Fibroblast of skin of abdomen (primary cell): ENCODE results near the gene IDE.
"Not testable (repeated sequence)": the region's sequence is repeated elsewhere in the genome, so short reads cannot be mapped to it uniquely, and the experiment has no call there.

Experiments
- DNase-seq: peaks from one replicate; pipeline ENCODE4 v3.0.0-alpha.2; 2013

IDE gene

GRCh38 chr10:92490387-92490786 lies 83.5 kb downstream of the IDE start:
- DNase-seq = no peak

GRCh38 chr10:92486637-92487036 lies 87.3 kb downstream of the IDE start:
- no peak for DNase-seq

GRCh38 chr10:92483539-92483938 lies 90.4 kb downstream of the IDE start:
- no peak for DNase-seq

GRCh38 chr10:92480413-92480812 lies 93.5 kb downstream of the IDE start:
- no peak for DNase-seq

GRCh38 chr10:92479547-92479946 lies 94.3 kb downstream of the IDE start:
- peak; percentile 11 for DNase-seq

- no peak for DNase-seq
Observed at GRCh38 chr10:92478536-92478935, 95.4 kb downstream of the IDE start.

GRCh38 chr10:92475357-92475868 lies 98.5 kb downstream of the IDE start:
- DNase-seq = no peak

- DNase-seq = no peak
Observed at GRCh38 chr10:92470026-92470425, 103.9 kb downstream of the IDE start.

- DNase-seq = no peak
Observed at GRCh38 chr10:92464364-92464763, 109.5 kb downstream of the IDE start.

GRCh38 chr10:92463582-92463981 lies 110.3 kb downstream of the IDE start:
- DNase-seq = no peak

GRCh38 chr10:92454955-92455354 lies 118.9 kb downstream of the IDE start:
- not testable (repeated sequence) for DNase-seq

GRCh38 chr10:92452313-92452712 lies 121.6 kb downstream of the IDE start:
- DNase-seq = no peak

- no peak for DNase-seq
Observed at GRCh38 chr10:92451431-92451830, 122.5 kb downstream of the IDE start.

GRCh38 chr10:92450896-92451295 lies 123.0 kb downstream of the IDE start:
- DNase-seq = no peak

- DNase-seq = no peak
Observed at GRCh38 chr10:92440578-92440977, 133.3 kb downstream of the IDE start.

- no peak for DNase-seq
Observed at GRCh38 chr10:92438220-92438619, 135.7 kb downstream of the IDE start.

GRCh38 chr10:92436611-92437010 lies 137.3 kb downstream of the IDE start:
- no peak for DNase-seq

GRCh38 chr10:92436065-92436464 lies 137.8 kb downstream of the IDE start:
- not testable (repeated sequence) for DNase-seq

- no peak for DNase-seq
Observed at GRCh38 chr10:92434385-92434784, 139.5 kb downstream of the IDE start.

- no peak for DNase-seq
Observed at GRCh38 chr10:92432596-92432995, 141.3 kb downstream of the IDE start.

- no peak for DNase-seq
Observed at GRCh38 chr10:92430103-92430502, 143.8 kb downstream of the IDE start.

GRCh38 chr10:92421550-92421949 lies 152.3 kb downstream of the IDE start:
- DNase-seq = no peak

GRCh38 chr10:92420546-92421275 lies 153.2 kb downstream of the IDE start:
- no peak for DNase-seq

GRCh38 chr10:92419740-92420545 lies 153.9 kb downstream of the IDE start:
- DNase-seq = peak; percentile 21
